Heart left ventricle (tissue), 13 donors: Measurements from ENCODE around the gene STRIT1.

ENCODE experiments used
- POLR2A ChIP-seq, 2 donors: fragments of 450-650 bp; IDR thresholded peaks; one replicate each; pipeline ENCODE4 v1.6.1; 2017; ENCODE audit warnings: antibody characterized with exemption in 2 of 2, mild to moderate bottlenecking in 2 of 2, moderate library complexity in 2 of 2
- TF ChIP-seq, protein P1 (sequence below), 12 donors: fragments of 200-600 bp; sonication (generic) in 4 of 12; IDR thresholded peaks; one replicate each; pipeline versions ENCODE4 v1.5.0 to v1.8.0; 2018 to 2022; ENCODE audit warnings: antibody characterized with exemption in 12 of 12, mild to moderate bottlenecking in 5 of 12
- donor health status: ischemic (EF 13 %, LVEDD 7.1; RV severe dilation, severe dysfunction).
- donor health status: DM: no; HTN: yes; CAD: no.
- donor health status: DM: no; HTN: no; CAD: no.
- donor health status: ischemic (EF 25% LVEDD 6.9; RV normal size, moderate dysfunction).
- donor health status: ischemic (EF 25% LVEDD 5.7; RV mildly dilated, moderate dysfunction).
- donor health status: ischemic (EF 35%, LVEDD 5.7; RV mildly dilated, moderate dysfunction).
- donor health status: nonischemic (EF 11% LVEDD 7.7; RV severe dilation, severe dysfunction).
- donor health status: DM: yes; HTN: yes; CAD: no.
- donor health status: PGD.
- donor health status: ischemic (EF 29% LVEDD 5.4; RV normal size, mild dysfunction).
- donor health status: nonischemic (EF 23%, LVEDD 6.1; RV moderate dilation, normal function).

GRCh38 chr3:155271343-155271613, 22.2 kb downstream of the STRIT1 start:
- TF ChIP-seq, protein P1, sequence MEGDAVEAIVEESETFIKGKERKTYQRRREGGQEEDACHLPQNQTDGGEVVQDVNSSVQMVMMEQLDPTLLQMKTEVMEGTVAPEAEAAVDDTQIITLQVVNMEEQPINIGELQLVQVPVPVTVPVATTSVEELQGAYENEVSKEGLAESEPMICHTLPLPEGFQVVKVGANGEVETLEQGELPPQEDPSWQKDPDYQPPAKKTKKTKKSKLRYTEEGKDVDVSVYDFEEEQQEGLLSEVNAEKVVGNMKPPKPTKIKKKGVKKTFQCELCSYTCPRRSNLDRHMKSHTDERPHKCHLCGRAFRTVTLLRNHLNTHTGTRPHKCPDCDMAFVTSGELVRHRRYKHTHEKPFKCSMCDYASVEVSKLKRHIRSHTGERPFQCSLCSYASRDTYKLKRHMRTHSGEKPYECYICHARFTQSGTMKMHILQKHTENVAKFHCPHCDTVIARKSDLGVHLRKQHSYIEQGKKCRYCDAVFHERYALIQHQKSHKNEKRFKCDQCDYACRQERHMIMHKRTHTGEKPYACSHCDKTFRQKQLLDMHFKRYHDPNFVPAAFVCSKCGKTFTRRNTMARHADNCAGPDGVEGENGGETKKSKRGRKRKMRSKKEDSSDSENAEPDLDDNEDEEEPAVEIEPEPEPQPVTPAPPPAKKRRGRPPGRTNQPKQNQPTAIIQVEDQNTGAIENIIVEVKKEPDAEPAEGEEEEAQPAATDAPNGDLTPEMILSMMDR (IDR thresholded peaks at IDR 0.05) = no peak
- TF ChIP-seq POLR2A (IDR thresholded peaks at IDR 0.05) = no peak
